GM10248 (cell line): ENCODE results near the gene UNC93A.
"Not testable (repeated sequence)": the region's sequence is repeated elsewhere in the genome, so short reads cannot be mapped to it uniquely, and the experiment has no call there.

ENCODE experiments used
- CTCF ChIA-PET: fragments of 300-600 bp; sonication (Branson Sonifier 250); formaldehyde crosslinking; extraction: SDS; loops from one replicate; lab custom pipeline; 2021; ENCODE audit warnings: antibody characterized with exemption; lab: Yijun Ruan, JAX
- POLR2A ChIA-PET: fragments of 350-650 bp; sonication (Branson Sonifier 250); formaldehyde crosslinking; extraction: SDS; loops from one replicate; lab custom pipeline; 2020; ENCODE audit warnings: antibody characterized with exemption; lab: Yijun Ruan, JAX
- DNase-seq: peaks from one replicate; pipeline ENCODE4 v3.0.0; 2012; ENCODE audit errors: extremely low spot score
- CTCF ChIP-seq: IDR thresholded peaks from 2 replicates; pipeline ENCODE4 v1.5.1; 2012; ENCODE audit warnings: mild to moderate bottlenecking, low read depth; ENCODE audit errors: extremely low read depth, missing control alignments, control extremely low read depth

UNC93A gene

GRCh38 chr6:167285077-167285770 lies 5.9 kb upstream of the UNC93A start:
- POLR2A ChIA-PET, result no interaction called here
- no peak for TF ChIP-seq CTCF
- no peak for DNase-seq
- CTCF ChIA-PET, result interaction anchor here (0.6 to 0.9 kb wide), 3 partner anchors 12 to 498 kb away, joined by 3 to 4 read pairs (median 3); no protein-coding TSS in a partner anchor

- DNase-seq, result no peak
Measured at GRCh38 chr6:167287513-167288048, 3.5 kb upstream of the UNC93A start.

GRCh38 chr6:167288591-167289225 lies 2.4 kb upstream of the UNC93A start:
- CTCF ChIA-PET, result interaction anchor here (1.5 kb wide), 1 partner anchor 72 kb away, joined by 3 read pairs; no protein-coding TSS in a partner anchor
- DNase-seq, POLR2A ChIA-PET: not testable (repeated sequence)

More at GRCh38 chr6:167287513-167288048, 3.5 kb upstream of the UNC93A start:
- no peak for TF ChIP-seq CTCF
- CTCF ChIA-PET, result interaction anchor here (1.5 to 1.6 kb wide), 2 partner anchors 71 to 513 kb away, joined by 3 to 10 read pairs; no protein-coding TSS in a partner anchor
- POLR2A ChIA-PET, result no interaction called here

GRCh38 chr6:167289291-167289690 lies 1.8 kb upstream of the UNC93A start:
- CTCF ChIA-PET, result interaction anchor here (1.5 to 5.6 kb wide), 4 partner anchors 72 to 519 kb away, joined by 3 to 25 read pairs (median 4); no protein-coding TSS in a partner anchor
- POLR2A ChIA-PET, DNase-seq: not testable (repeated sequence)

More at GRCh38 chr6:167288591-167289225, 2.4 kb upstream of the UNC93A start:
- peak; percentile 13 for TF ChIP-seq CTCF

- DNase-seq, result no peak
- POLR2A ChIA-PET, result no interaction called here
- CTCF ChIA-PET, result interaction anchor here (1.3 to 5.6 kb wide), 4 partner anchors 8 to 533 kb away, joined by 3 to 25 read pairs (median 3); no protein-coding TSS in a partner anchor
- TF ChIP-seq CTCF, result no peak
Measured at GRCh38 chr6:167291623-167292300, 647 bp downstream of the UNC93A start.

- CTCF ChIA-PET, result interaction anchor here (1.4 to 5.6 kb wide), 2 partner anchors 9 to 518 kb away, joined by 3 to 25 read pairs; no protein-coding TSS in a partner anchor
- DNase-seq, result no peak
- POLR2A ChIA-PET, result no interaction called here
- no peak for TF ChIP-seq CTCF
Measured at GRCh38 chr6:167292301-167293087, 1.4 kb downstream of the UNC93A start.
